ENCODE results near the gene MALRD1.

MALRD1 gene

GRCh38 chr10:19579761-19580545 is 531.4 kb downstream of the MALRD1 start:
- DNase-seq: no peak

DNA sequence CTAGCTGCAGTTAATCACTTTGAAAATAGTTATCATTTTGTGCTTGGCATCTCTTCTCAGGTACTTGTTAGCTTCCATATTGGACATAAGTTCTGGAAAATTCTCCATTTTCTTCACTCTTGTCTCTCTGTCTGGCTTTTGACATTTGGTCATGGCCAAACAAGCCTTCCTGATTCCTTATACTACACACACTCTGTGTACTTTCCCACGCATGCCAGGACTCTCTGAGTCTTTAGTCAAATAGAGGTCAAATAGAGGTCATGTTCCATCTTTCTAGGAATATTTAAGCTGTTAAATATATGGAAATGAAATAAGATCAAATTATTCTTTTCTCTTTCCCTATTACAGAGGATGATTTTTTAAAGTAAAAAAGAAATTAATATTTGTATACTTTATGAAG is 532.1 kb downstream of the MALRD1 start:
- no peak for DNase-seq

GRCh38 chr10:19588608-19589007 is 540.0 kb downstream of the MALRD1 start:
- DNase-seq: no peak

GRCh38 chr10:19592276-19592675 is 543.7 kb downstream of the MALRD1 start:
- no peak for DNase-seq

DNA sequence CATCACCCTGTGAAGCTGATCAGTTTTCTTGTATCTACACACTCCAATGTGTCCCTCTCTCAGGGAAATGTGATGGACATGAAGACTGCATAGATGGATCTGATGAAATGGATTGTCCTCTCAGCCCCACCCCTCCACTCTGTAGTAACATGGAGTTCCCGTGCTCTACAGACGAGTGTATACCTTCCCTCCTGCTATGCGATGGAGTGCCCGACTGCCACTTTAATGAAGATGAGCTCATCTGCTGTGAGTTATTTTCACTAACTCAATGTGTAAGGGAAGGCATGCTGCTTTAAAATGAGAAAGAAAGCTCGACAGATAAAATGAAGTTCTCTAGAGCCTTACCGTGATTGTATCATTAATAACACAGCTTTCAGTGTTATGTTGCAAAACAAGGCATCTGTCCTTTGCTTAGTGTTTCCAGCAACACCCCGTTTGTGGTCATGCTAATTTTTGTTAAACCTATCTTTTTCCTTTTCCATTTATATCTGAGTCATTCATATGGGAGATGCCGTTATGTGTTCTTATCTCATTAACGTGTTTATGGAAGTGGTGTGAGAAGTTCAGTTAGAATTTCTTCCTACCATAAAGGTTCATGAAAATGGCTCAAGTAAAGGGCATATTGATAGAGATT is 546.7 kb downstream of the MALRD1 start:
- DNase-seq: no peak

GRCh38 chr10:19605806-19606205 is 557.2 kb downstream of the MALRD1 start:
- DNase-seq: no peak

- DNase-seq: no peak
Observed at GRCh38 chr10:19606968-19607367, 558.4 kb downstream of the MALRD1 start.

DNA sequence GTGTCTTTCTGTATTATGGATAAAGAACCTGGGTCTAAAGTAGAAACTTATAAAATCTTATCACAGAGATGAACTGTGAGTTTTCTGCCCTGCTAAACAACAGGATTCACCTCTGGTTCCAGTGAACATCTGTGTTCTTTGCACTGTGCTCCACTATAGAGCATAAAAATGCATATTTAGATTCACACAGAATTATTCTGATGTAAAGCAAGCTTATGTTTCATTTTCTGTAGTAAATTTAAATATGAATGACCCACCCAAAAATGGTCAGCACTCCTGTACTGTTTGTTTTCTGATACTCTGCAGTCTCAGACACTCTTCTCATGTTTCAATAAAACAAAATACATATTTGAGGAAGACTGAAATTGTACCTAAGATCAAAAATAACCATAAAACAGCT is 563.2 kb downstream of the MALRD1 start:
- no peak for DNase-seq

DNA sequence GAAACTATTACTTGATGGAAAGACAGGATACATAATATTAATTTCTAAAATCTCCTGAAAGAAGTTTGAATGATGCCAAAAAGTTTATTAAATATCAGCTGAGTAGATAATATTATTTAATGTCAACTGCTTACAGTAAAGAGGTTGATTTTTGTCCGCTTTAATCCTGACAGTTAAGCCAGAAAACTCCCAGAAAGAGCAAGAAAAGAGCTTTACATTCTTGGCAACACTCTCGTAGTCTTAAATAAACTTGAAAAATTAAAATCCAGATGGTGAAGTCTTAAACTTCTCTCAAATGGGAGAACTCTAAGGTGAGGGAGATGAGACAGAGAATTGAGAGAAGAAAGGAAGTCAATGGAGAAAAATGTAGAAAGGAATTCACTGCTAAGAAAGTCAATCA is 568.4 kb downstream of the MALRD1 start:
- DNase-seq: no peak

GRCh38 chr10:19620811-19621210 is 572.2 kb downstream of the MALRD1 start:
- DNase-seq: no peak

DNA sequence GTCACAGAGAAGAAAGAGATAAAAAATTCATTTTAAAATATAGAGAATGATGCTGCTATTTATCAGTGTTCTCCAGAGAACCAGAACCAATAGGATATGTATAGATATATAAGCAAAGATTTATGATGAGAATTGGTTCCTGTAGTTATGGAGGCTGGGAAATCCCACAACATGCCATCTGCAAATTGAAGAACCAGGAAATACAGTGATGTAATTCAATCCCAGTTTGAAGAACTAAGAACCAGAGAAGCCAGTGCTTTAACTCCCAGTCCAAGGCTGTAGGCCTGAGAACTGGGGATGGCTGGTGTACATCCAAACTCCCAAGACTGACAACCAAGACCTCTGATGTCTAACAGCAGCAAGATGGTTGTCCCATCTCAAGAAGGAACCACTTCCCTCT is 574.7 kb downstream of the MALRD1 start:
- no peak for DNase-seq

DNA sequence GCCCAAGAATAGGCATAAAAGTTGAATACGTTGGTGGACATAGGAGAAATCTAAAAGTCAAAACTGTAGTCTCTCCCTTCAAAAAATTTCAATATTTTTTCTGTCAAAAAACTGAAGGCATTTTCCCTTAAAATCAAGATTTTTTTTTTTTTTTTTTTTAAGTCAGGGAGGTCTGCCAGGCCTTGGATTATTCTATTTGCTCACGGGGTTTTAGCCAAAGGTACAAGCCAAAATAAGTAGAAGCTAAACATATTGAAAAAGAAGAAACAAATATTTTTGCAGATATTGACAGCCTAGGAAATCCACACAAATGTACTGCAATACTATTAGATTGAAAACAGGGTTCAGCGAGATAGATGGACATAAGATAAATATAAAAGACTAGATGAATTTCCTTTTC is 577.6 kb downstream of the MALRD1 start:
- DNase-seq: no peak

DNA sequence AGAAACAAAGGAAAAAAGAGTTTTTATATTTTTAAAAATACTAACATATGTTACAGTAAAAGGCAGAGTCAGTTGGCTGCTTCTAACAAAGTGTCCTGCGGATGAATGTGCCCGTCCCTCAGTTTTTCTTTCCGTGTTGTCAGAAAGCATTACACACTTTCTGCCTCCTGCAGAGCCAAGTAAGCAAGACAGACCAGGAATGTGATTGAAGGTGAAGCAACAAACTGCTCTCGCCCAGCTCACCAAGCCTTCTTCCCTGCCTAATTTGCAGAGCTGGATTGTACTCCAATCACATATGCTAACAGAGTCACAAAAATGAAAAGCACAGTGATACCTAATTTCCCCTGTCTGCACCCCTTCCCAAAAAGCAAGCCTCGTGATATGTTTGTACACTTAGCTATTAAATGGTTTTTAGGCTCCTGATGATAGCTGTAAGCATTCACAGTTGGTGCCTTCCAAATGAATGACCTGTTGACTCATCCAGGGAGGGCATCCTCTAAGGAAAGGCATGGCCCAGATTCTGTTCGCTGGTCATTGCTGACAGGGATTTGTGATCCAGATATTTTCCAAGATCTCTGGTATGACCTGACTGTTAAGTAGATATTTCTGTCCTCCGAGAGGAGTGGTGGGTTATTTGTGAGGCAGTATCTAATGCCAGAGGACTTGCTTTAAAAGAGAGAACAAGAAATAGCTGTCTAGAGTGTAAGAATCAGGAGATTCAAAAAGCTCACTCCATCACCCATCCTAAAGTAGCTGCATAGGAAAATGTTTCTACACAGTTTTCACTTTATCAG is 580.4 kb downstream of the MALRD1 start:
- DNase-seq: no peak

GRCh38 chr10:19629567-19629966 is 581.0 kb downstream of the MALRD1 start:
- DNase-seq: no peak

- DNase-seq: no peak
Observed at GRCh38 chr10:19634163-19634562, 585.6 kb downstream of the MALRD1 start.

DNA sequence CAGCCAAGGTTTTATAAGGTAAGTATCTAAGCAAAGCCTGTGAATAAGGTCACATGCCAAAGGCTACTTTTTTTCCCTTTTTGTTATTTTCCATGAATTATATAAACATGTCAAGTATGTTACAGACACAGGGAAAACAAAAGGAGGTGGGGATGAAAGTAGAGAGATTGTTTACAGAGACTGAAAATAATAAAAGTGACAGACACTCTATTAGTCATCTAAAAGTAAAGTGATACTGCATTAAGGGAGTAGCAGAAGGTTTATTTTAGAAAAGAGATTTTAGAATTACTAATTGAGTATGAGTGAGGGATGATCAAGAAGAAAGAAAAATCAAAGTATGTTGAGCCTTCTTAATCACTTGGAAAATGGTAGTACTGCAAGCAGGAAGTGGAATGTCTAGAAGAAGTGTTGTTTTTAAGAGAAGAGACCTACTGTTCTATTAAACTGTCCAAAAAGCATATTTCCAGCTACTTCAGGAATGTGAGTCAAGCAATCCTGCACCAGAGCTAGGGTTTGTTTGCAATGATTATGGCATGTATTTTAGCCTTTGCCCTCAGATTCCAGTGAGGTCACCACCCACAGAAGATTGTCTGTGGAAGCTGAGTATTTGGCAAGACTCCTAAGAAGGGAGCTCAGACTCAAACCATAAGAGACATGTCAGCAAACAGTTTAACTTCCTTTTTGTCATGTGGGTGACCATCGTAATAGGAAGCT is 589.7 kb downstream of the MALRD1 start:
- DNase-seq: no peak

- DNase-seq: no peak
Observed at GRCh38 chr10:19638896-19639233, 590.3 kb downstream of the MALRD1 start.

- DNase-seq: no peak
Observed at GRCh38 chr10:19640566-19641263, 592.1 kb downstream of the MALRD1 start.

- DNase-seq: no peak
Observed at GRCh38 chr10:19651549-19651948, 602.9 kb downstream of the MALRD1 start.

GRCh38 chr10:19652750-19653149 is 604.1 kb downstream of the MALRD1 start:
- DNase-seq: no peak

DNA sequence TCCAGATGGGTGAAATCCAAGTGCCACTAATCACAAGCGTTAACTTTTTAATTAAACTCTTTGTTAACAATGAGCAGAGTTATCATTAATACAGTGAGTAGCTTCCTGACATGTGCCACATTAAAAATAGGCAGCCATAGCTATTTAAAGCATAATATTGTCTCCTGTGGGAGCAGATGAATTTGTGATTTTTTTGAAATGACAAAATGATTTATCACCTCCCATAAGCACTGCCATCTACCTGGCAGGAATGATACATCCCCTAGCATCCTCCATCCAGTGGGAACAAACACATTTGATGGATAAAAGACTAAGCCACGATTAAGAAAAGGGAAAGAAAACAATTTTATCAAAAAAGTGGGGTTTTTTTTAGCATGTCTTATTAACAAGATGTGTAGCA is 605.3 kb downstream of the MALRD1 start:
- no peak for DNase-seq

GRCh38 chr10:19654576-19654975 is 606.0 kb downstream of the MALRD1 start:
- no peak for DNase-seq
